Fibroblast of lung (primary cell): Measurements from ENCODE around the gene NHS.

ENCODE experiments used
- EZH2 ChIP-seq: IDR thresholded peaks from 2 replicates; pipeline ENCODE4 v1.5.1; 2012; ENCODE audit warnings: low read length, control low read depth, mild to moderate bottlenecking; ENCODE audit errors: missing control alignments
- TF ChIP-seq, protein P1 (sequence below), 2 donors: IDR thresholded peaks in 1 of 2; conservative IDR thresholded peaks in 1 of 2; 1 replicate in 1 of 2; 2 replicates in 1 of 2; pipeline ENCODE4 v1.5.1; 2011 to 2012; ENCODE audit warnings: low read length in 2 of 2, control low read depth in 1 of 2, inconsistent platforms in 1 of 2, low read depth in 1 of 2, mild to moderate bottlenecking in 1 of 2

DNA sequence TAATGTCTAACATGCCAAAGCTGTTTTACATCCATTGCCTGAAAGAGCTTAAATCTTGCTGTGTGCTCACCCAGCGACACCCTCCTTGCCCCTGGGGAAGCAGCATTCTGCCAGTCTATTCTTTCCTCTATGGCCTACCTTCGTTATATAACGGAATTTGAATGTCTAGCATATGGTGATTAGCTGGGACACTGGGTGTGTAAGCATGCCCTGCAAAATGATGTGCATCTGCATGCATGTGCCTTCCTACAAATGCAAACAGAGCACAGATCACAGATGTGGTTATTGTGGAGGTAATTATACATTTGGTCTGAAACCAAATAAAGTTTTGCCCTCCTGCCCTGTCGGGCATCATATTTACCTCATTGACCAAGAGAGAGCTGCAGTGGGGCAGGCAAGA, 90.8 kb downstream of the NHS start:
- TF ChIP-seq, protein P1, sequence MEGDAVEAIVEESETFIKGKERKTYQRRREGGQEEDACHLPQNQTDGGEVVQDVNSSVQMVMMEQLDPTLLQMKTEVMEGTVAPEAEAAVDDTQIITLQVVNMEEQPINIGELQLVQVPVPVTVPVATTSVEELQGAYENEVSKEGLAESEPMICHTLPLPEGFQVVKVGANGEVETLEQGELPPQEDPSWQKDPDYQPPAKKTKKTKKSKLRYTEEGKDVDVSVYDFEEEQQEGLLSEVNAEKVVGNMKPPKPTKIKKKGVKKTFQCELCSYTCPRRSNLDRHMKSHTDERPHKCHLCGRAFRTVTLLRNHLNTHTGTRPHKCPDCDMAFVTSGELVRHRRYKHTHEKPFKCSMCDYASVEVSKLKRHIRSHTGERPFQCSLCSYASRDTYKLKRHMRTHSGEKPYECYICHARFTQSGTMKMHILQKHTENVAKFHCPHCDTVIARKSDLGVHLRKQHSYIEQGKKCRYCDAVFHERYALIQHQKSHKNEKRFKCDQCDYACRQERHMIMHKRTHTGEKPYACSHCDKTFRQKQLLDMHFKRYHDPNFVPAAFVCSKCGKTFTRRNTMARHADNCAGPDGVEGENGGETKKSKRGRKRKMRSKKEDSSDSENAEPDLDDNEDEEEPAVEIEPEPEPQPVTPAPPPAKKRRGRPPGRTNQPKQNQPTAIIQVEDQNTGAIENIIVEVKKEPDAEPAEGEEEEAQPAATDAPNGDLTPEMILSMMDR (conservative IDR thresholded peaks at IDR 0.05 in 1 of 2, IDR thresholded peaks at IDR 0.05 in 1 of 2; ENCODE audit: low read depth in 1 of 2, low read length in 2 of 2), result no peak
- no peak for TF ChIP-seq EZH2
